T-helper 1 cell treated with Interleukin-12 subunit alpha and Interleukin-12 subunit beta and Interleukin-4 antibody, amounts not matched to agents 30 ng/mL and 1 ng/mL, for 36 hours (primary cell): ENCODE results near the gene PIWIL1. TPM values are rescaled to one million over a fixed set of nuclear protein-coding genes. Genes with fewer than 3 reads are reported as not detected.

Source experiments
- intact Hi-C: fragments of 100-400 bp; cut with micrococcal nuclease; formaldehyde crosslinking; loops from one replicate; pipeline ENCODE4 v1.15.1; 2024
- total RNA-seq: library from RNA; stranded (reverse); gene quantifications from 2 replicates; pipeline ENCODE4 v1.2.3, GENCODE V29; 2022

Gene PIWIL1
- total RNA-seq, 1 donor from 2014 or later = not detected

DNA sequence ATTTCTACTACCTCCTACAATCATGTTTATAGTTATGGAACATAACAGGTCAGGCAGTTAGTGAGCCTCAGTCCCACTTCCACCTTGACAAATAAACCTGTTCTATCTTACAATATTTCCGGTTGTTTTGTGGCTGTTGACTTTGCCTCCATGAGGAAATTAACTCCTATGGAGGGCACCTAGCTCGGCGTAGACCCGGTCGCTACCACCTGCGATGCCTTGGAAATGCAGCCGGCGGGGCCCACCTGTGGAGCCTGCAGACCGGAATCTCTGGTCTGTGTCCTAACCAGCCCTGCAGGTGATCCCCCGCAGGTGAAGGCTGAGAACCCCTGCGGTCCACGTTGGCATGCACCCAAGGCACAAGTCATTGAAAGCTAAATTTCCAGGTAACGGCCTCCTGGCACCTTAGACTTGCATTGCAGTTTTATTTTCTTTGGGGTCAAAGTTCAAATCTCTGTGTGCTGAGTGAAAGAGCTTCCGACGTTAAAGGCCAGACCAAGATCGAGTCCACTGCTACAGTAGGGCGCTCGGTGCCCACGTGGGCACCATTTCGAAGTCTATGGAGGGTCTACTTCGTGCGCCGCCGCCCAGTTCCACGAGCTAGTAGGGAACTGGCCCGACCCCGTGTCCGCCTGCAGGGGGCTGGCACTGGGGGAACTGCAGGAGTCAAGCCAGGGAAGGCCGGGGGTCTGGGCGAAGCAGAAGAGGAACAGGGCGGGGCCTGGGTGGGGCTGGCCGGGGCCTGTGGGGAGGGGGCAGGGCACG lies 782 bp upstream of the PIWIL1 start:
- intact Hi-C loops = loop anchor here (5.0 kb wide), 1 partner anchor 1145 kb away; no protein-coding TSS in a partner anchor

DNA sequence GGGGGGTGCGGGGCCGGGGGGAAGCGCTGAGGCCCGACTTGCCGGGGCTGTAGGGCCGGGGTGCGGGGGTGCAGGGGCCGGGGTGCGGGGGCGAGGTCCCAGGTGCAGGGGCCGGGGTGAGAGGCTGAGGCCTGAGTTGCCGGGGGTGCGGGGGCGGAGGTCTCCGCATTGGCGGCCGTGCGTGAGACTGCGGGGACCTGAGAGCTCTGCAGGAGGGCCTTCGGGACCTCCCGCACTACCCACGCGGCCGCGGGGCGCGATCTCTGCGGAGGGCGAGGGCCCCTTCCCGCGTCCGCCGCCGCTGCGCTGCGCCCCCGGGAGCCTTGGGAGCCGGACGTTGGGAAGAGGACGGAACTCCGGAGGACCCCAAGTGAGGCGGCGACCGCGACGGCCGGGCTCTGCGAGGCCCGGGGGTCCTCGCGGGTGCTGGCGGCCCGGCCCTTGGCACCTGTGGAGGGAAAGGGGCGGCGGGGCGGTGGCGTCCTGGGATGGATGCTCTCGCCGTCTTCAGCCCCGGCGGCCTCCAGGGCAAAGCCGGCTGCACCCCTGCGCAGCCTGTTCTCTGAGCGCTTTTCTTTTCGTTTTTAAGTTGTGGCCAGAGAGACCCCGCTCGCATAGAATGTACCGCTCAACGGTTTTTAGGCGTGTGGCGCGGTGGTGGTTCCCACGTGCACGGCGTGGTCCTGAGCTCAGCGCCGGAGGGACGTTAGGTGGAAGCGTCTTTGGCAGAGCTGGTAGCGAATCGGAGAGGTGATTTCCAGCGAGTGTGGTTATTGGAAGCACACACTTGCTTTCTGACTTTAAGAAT lies 1.3 kb downstream of the PIWIL1 start:
- intact Hi-C loops = loop anchor here (5.0 kb wide), 1 partner anchor 1147 kb away; no protein-coding TSS in a partner anchor

DNA sequence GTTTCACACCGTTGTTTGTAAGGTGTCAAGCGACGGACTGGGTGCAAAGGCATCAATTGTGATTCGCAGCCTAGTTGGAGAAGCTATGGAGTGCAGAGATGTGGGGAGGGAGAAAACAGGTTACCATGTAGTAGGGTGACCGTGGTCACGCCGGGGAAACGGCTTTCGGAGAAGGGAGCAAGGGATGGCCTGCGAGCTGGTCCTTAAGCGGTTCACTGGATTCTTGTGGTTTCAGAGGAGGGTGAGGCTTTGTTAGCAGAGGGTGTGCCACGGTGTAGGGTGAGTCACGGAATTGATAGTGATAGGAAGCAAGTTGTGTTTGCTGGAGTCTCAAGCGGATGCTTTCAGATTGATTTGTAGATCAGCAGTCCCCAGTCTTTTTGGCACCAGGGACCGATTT lies 2.3 kb downstream of the PIWIL1 start:
- intact Hi-C loops = loop anchor here (5.0 kb wide), 1 partner anchor 1148 kb away; no protein-coding TSS in a partner anchor

DNA sequence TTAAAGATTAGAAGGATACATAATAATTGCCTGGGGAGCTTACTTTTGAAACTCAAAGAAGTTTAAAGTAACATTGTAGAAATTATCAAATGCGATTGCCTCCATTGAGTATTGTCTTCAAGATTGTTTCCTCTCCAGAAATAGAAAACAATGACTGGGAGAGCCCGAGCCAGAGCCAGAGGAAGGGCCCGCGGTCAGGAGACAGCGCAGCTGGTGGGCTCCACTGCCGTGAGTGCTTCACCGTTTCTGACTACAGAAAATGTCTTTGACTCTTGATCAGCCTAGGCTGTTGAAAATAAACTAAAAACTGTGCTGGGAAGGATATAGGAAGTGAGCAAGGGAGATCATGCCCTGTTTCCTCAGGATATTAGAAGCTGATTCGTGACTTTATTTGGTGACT lies 4.8 kb downstream of the PIWIL1 start:
- intact Hi-C loops = no loop called here

DNA sequence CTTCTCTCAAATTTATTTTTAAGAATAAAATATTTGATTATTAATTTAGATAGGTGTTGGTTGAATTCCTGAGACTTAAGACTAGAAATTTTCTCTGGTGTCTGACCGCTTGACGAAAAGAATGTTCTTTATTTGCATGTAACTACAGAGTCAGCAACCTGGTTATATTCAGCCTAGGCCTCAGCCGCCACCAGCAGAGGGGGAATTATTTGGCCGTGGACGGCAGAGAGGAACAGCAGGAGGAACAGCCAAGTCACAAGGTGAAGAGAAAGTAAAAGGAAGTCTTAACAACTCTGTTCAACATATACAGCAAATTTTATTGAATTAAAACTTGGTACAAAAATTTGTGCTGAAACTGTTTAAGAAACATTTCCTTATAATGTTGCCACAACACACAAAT lies 5.2 kb downstream of the PIWIL1 start:
- intact Hi-C loops = no loop called here

DNA sequence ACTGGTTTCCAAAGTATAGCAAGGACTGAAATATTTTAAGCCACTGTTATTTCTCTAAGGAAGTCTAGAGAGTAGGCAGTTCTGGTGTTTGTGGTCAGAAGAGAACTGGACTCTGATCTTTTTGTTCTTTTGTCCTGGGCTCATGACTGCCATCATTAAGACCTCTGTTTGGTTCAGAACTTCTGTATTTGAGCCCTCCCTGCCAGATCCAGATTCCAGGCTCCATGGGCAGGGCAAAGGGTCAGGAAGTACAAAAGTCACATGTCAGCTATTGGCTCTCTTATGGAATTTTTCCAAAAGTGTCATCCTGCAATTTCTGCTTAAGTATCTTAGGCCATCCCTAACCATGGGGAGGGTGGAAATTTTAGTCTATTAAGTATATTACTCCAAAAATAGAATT lies 6.8 kb downstream of the PIWIL1 start:
- intact Hi-C loops = no loop called here

DNA sequence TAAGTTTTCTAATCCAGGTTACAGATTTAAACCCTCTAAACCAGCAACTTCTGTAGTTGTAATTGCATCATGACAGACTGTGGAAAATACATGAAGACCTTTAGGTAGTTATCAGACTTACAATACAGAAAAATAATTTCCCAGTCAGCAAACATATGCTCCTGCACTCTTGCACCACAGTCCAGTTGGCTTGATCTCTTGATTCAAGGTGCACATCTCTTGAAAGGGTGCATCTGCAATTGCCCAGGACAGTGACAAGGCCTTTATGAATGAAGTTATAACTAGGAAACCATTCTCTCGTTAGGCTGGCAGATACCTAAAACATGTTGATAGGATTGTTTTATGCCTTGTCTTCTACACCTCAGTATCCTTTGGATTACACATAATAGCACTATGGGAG lies 7.6 kb downstream of the PIWIL1 start:
- intact Hi-C loops = no loop called here

DNA sequence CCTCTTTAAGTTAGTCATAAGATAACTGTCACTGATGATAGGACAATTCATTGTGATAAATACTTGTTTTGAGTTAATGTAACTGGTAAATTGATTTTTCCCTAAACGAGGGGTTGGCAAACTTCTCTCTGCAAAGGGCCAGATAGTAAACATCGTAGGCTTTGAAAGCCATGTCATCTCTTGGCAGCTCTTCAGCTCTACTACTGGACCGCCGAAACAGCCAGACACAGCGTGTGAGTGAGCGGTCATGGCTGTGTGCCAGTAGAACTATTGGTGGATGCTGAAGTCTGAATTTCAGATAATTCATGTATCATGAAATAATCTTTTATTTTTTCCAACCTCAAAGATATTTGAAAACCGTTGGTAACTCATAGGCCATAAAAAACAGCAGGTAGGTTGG lies 9.9 kb downstream of the PIWIL1 start:
- intact Hi-C loops = no loop called here

DNA sequence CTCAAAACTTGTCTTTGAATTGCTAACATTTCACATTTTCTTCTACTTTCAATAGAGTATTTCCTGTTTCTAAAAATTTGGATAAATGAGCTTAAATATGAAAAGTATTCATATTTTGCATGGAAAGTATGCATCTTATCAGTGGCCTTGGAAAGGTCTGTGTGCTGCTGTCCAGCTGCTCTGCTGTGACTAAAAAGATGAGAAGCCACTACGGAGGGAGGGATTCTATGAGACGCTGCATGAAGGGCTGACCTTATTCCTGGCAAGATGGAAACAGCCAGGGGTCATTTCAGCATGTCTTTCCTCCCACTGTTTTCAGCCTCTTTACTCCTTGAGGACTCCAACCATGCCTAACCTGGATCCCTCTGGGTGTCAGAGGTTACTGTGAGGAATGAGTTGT lies 13.0 kb downstream of the PIWIL1 start:
- intact Hi-C loops = no loop called here

DNA sequence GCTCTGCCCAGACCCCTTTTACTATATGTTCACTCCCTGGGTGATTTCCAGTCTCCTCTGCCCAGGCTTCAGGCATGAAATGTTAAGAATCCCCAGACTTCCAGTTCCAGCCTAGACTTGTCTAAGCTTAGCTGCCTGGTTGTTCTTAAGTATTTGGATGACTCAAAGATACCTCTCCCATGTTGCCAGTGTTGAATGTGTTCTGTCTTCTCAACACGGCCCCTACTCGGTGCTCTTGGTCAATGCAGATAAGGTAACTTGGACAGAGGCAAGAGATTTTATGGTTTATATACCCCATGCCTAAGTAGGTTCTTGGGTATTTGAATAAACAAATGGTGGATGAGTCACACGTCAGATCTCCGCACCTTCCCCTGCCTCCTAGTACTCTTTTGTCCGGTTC lies 13.6 kb downstream of the PIWIL1 start:
- intact Hi-C loops = no loop called here

DNA sequence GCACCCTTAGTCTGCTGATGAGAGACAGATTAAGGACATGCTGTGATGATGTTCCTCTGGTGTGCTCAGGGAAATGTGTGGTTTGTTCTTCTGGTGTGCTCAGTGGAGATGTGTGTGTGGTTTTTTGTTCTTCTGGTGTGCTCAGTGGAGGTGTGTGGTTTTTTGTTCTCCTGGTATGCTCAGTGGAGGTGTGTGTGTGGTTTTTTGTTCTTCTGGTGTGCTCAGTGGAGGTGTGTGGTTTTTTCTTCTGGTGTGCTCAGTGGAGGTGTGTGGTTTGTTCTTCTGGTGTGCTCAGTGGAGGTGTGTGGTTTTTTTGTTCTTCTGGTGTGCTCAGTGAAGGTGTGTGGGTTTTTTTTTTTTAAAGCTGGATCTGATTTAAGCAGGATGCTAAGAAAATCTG lies 15.4 kb downstream of the PIWIL1 start:
- intact Hi-C loops = no loop called here

DNA sequence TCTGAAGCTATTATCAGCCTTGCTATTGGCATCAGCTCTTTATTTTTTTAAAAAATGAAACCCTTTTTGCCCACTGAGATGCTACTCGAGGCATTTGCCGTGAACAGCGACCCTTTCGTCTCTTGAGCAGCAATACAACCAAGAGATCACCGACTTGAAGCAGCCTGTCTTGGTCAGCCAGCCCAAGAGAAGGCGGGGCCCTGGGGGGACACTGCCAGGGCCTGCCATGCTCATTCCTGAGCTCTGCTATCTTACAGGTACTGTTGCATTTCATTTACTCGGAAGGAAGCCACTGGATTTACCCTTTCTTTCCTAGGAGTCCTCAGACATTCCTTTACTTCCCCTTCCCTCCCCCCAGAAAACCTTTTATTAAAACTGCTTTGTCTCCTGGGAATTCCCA lies 16.7 kb downstream of the PIWIL1 start:
- intact Hi-C loops = no loop called here

DNA sequence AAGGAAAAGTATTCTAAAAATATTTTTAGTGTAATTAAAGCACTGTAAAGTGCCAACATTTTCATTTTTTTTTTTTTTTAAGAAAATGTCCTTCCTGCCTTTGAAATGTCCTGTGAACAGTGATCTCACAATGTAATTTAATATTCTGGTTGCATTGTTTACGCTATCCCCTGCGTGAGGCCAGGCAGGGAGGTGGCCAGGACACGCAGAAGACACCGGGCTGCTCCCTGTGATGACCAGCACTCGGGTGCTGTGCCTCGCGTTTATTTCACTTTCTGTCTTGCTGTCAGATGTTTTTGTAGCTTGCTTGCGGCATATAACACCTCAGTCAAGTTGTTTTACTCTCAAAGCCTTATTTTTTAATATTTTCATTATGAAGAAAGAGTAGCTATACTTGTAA lies 18.5 kb downstream of the PIWIL1 start:
- intact Hi-C loops = no loop called here

DNA sequence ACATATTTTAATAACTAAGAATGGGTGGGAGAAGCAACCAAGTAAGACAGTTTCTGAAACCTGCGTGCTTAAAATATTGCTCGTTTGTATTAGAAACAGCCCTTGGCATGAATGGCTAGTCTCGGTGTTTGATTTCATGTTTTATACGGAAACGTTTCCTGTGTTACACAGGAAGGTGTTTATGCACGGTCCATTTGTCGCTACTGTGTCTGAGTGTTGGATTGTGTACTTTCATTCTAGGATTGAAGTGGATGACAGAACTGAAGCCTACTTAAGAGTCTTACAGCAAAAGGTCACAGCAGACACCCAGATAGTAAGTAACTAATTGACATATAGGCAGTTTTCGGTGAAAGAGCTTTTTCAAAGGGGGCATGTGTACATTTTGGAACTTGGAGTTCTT lies 19.6 kb downstream of the PIWIL1 start:
- intact Hi-C loops = no loop called here

DNA sequence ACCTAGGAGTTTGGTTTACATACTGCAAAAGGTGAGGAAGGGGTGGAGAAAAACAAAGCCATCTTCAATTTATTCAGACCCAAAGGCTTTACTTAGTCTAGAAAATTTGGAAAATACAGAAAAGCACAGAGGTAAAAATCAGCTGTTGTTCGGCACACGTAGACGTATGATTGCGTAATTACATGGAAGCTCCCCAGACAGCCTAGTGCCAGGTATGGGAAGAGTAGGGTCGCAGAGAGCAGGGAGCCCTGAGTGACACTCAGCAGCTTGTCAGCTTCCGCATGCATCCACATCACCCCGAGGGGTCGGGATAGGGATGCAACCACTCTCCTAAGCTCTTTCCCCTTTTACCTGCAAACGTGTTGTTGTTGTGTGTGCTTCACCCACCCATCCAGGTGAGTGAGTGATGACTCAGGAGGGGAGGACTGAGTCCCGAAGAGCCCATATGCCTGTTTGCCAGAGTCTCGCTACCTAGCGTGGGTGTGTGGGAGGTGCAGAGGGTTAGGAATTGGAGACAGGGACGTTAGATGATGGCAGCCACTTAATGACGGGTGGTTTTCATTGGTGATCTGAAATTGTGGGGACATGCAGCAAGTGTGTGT lies 20.1 kb downstream of the PIWIL1 start:
- intact Hi-C loops = no loop called here

DNA sequence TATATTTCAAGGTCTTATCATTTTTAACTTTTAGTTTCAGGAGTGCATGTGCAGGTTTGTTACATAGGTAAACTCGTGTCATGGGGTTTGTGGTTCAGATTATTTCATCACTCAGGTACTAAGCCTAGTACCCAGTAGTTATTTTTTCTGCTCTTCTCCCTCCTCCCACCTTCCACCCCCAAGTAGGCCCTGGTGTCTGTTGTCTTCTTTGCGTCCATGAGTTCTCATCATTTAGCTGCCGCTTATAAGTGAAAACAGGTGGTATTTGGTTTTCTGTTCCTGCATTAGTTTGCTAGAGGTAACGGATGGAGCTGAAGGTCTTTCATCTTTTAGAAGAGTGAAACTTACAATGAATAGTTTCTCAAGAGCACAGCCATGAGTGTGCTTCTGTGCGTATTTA lies 24.4 kb downstream of the PIWIL1 start:
- intact Hi-C loops = no loop called here

DNA sequence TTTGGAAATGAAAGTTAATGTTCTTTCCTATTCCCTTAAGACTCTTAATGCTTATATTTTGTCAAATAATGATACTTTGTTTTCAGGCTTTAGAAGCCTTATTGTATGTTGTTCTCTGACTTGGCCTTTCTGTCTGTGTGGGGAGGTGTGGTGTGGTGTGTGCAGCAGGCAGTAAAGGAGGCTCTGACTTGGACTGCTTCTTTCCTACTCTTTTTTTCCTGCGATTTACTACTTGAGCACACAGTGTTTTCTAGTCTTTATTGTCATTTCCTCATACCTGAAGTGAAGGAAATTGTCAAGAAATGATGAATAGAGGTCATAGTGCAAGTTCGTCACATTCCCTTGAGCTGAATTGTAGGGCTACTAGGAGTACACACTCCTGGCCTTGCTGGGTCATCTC lies 26.9 kb downstream of the PIWIL1 start:
- intact Hi-C loops = no loop called here

DNA sequence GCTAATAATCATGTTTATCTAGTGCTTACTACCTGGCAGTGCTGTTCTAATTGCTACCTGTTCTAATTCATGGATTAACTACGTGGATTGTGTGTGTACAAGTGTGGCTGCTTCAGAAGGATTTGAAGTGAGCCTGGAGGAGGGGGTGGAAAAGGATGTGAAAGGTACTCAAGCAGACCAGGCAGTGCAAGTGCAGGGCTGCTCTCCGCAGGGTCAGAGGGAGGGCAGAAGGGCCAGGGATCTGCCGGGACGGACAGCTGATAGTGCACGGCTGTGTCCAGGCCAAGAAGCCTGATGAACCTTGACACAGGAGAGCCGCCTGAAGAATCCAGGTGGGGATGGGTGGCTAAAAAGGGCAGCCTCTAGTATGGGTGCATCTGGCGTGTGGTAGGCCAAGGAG lies 28.5 kb downstream of the PIWIL1 start:
- intact Hi-C loops = no loop called here

DNA sequence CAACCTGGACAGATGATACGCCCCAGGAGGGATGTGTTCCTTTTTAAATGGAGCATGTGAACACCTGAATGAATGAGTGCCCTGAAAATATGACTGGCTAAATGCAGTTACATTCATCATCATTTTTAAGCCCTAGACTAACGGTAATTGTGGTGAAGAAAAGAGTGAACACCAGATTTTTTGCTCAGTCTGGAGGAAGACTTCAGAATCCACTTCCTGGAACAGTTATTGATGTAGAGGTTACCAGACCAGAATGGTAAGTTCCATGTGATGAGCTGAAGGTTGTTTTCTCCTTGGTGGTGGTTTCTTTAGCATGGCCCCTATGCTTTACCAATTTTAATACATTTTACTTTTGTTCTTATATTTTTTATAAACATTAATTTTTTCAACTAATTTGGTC lies 29.3 kb downstream of the PIWIL1 start:
- intact Hi-C loops = no loop called here

DNA sequence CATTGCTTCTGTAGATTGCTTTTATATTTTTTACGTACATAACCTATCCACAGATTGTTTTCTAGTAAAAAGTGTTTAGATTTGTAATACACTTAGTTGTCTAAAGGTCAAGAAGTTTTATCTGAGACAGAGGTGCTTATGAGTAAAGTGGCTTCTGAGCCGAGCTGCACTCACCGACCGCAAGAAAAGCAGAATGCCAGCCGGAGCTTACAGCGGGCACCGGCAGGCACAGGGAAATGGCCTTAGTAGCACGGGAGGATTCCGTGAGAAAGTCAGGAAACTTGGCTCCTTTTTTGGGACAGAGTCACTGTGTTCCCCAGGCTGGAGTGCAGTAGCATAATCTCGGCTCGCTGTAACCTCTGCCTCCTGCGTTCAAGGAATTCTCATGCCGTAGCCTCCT lies 29.8 kb downstream of the PIWIL1 start:
- intact Hi-C loops = no loop called here

DNA sequence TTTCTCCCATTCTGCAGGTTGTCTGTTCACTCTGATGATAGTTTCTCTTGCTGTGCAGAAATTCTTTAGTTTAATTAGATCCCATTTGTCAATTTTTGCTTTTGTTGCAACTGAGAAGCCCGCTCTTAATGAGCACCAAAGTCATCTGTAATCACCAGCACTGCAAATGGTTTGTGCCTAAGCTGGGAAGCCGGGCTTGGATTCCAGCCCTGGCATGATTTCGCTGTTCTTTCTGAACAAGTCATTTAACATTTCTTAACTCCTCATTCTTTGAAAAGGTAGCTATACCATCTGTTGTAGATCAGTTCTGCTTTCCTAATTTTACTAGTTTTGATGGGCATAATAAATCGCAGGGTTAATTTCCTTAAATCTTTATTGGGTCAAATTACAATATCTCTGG lies 32.1 kb downstream of the PIWIL1 start:
- intact Hi-C loops = no loop called here

DNA sequence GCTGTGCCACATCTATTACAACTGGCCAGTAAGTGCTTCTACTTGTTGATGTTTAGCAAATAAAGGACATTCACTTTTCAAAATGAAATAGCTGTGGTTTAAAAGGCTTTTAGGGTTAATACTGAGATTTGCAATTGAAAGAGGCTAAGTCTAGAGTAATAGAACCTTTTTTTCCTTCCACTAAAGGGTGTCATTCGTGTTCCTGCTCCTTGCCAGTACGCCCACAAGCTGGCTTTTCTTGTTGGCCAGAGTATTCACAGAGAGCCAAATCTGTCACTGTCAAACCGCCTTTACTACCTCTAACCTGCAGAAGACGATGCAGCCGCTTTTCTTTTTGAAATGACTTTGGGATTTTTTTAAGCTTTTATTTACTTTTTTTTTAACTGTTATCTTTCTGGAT lies 33.6 kb downstream of the PIWIL1 start:
- intact Hi-C loops = no loop called here
